Naive thymus-derived CD4-positive, alpha-beta T cell (primary cell): ENCODE measurements around the gene AHNAK. TPM values are rescaled to one million over a fixed set of nuclear protein-coding genes. Genes with fewer than 3 reads are reported as not detected.
"Not testable (repeated sequence)": the region's sequence is repeated elsewhere in the genome, so short reads cannot be mapped to it uniquely, and the experiment has no call there.

ENCODE experiments used
- ATAC-seq: fragments of 150-1000 bp; cut with Tn5 transposase; 2 replicates; pipeline ENCODE4 v1.10.0; 2021; ENCODE audit warnings: mild to moderate bottlenecking, moderate library complexity
- CTCF ChIA-PET: fragments of 350-600 bp; sonication (Branson Sonifier 250); formaldehyde crosslinking; loops from one replicate; lab custom pipeline; 2021; ENCODE audit warnings: antibody characterized with exemption; lab: Charles Lee
- POLR2A ChIA-PET: fragments of 350-600 bp; sonication (Branson Sonifier 250); formaldehyde crosslinking; loops from one replicate; lab custom pipeline; 2021; ENCODE audit warnings: antibody characterized with exemption, inconsistent platforms; lab: Charles Lee
- DNase-seq, 9 donors: peaks; one replicate each; pipeline versions ENCODE4 v3.0.0 to v3.0.0-alpha.2; 2020 to 2022; ENCODE audit warnings: mixed read lengths in 1 of 9
- H3K27ac ChIP-seq: one replicate; pipeline ENCODE4 v1.7.0; 2013; ENCODE audit warnings: mild to moderate bottlenecking, low read depth, low read length, moderate library complexity
- H3K27me3 ChIP-seq, 2 donors: one replicate each; pipeline ENCODE4 v1.7.0; 2013; ENCODE audit warnings: low read length in 2 of 2, mild to moderate bottlenecking in 2 of 2, moderate library complexity in 2 of 2; ENCODE audit not compliant: control insufficient read depth in 2 of 2, insufficient read depth in 2 of 2
- H3K36me3 ChIP-seq, 3 experiments: 1 replicate in 2 of 3; 2 replicates in 1 of 3; pipeline ENCODE4 v1.7.0; 2013; ENCODE audit warnings: low read length in 3 of 3, mild to moderate bottlenecking in 3 of 3, moderate library complexity in 1 of 3; ENCODE audit not compliant: insufficient read depth in 3 of 3, control insufficient read depth in 2 of 3
- H3K4me1 ChIP-seq, 2 donors: one replicate each; pipeline ENCODE4 v1.7.0; 2013; ENCODE audit warnings: low read length in 2 of 2, mild to moderate bottlenecking in 2 of 2, moderate library complexity in 1 of 2; ENCODE audit not compliant: control insufficient read depth in 2 of 2, insufficient read depth in 2 of 2
- H3K4me3 ChIP-seq: 2 replicates; pipeline ENCODE4 v1.7.0; 2013; ENCODE audit warnings: mild to moderate bottlenecking, low read length
- H3K9me3 ChIP-seq, 3 experiments: 1 replicate in 2 of 3; 2 replicates in 1 of 3; pipeline ENCODE4 v1.7.0; 2013; ENCODE audit warnings: low read length in 3 of 3; ENCODE audit not compliant: control insufficient read depth in 2 of 3
- H3K27ac Mint-ChIP-seq, 9 donors: one replicate each; pipeline ENCODE4 v1.8.0; 2020 to 2022; ENCODE audit warnings: mixed read lengths in 9 of 9, mild to moderate bottlenecking in 8 of 9, moderate library complexity in 5 of 9, inconsistent platforms in 2 of 9
- H3K27me3 Mint-ChIP-seq, 5 donors: one replicate each; pipeline ENCODE4 v1.8.0; 2021 to 2022; ENCODE audit warnings: mixed read lengths in 5 of 5, mild to moderate bottlenecking in 1 of 5
- H3K36me3 Mint-ChIP-seq, 5 donors: one replicate each; pipeline ENCODE4 v1.8.0; 2020 to 2022; ENCODE audit warnings: mixed read lengths in 5 of 5, mild to moderate bottlenecking in 3 of 5, inconsistent platforms in 1 of 5
- H3K4me1 Mint-ChIP-seq, 7 donors: one replicate each; pipeline ENCODE4 v1.8.0; 2020 to 2022; ENCODE audit warnings: mixed read lengths in 7 of 7, mild to moderate bottlenecking in 3 of 7, inconsistent platforms in 1 of 7
- H3K4me3 Mint-ChIP-seq, 10 donors: one replicate each; pipeline ENCODE4 v1.8.0; 2020 to 2022; ENCODE audit warnings: mild to moderate bottlenecking in 10 of 10, mixed read lengths in 10 of 10, moderate library complexity in 6 of 10, inconsistent platforms in 2 of 10
- H3K9me3 Mint-ChIP-seq, 11 donors: one replicate each; pipeline ENCODE4 v1.8.0; 2020 to 2022; ENCODE audit warnings: mixed read lengths in 11 of 11, mild to moderate bottlenecking in 4 of 11, inconsistent platforms in 1 of 11, moderate library complexity in 1 of 11
- intact Hi-C, 2 donors: fragments of 100-400 bp; cut with micrococcal nuclease; formaldehyde crosslinking; loops; one replicate each; pipeline ENCODE4 v1.15.1; 2023
- polyA plus RNA-seq, 2 donors: library from polyadenylated mRNA; unstranded; fragments of 300-500 nt; fragmentation: Illumina TruSeq; gene quantifications; one replicate each; pipeline ENCODE4 v1.2.3, GENCODE V29; 2021
- total RNA-seq, 6 experiments: library from RNA in 5 of 6; stranded (reverse) in 5 of 6; gene quantifications; 1 replicate in 5 of 6; 2 replicates in 1 of 6; pipeline ENCODE4 v1.2.3 and lab custom pipeline; 2021 to 2026

Gene AHNAK
- total and polyA plus RNA-seq, 7 experiments from 2014 or later: 6.7 to 622 (median 233) TPM

DNA sequence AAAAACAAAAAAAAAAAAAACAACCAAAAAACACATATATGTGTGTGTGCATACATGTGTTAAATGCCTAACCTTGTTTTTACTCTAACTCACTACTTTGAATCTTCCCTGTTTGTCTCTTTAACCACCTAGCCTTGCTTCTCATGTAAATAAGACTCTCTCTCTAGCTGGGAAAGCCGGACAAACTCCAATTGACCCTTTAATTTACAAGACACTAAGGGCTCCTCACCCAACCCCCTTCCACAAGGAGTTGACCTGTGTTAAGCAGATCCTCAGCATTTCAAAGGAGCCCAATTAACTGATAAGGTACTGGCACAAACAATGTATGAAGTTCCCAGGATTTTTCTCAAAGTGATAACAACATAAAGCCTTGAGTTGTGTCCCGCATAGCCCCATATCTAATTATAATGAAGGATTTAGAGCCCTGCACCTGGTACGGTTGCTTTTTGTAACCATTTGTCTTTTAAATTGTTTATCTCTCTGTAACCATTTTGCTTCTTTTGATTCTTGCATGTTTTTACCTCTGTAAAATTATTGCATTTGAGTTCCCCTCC, 15.1 kb upstream of the AHNAK start:
- DNase-seq, H3K4me3 ChIP-seq, H3K4me3 Mint-ChIP-seq, H3K9me3 Mint-ChIP-seq, ATAC-seq, H3K9me3 ChIP-seq, intact Hi-C loops, H3K27me3 ChIP-seq, H3K27ac ChIP-seq, H3K27me3 Mint-ChIP-seq: not testable (repeated sequence)
- peaks cover 9 to 41% (median 30%) of the 10 kb centered on the region in 5 donors for H3K36me3 Mint-ChIP-seq
- Histone ChIP-seq H3K36me3 (peaks cover 12 to 62% (median 20%) of the 10 kb centered on the region in 3 experiments), H3K4me1 (peaks cover 15 to 35% of the 10 kb centered on the region in 2 donors)
- peaks cover 21 to 56% (median 44%) of the 10 kb centered on the region in 7 donors for H3K4me1 Mint-ChIP-seq
- H3K27ac Mint-ChIP-seq: peak overlapping the region in 7 of 9 donors; percentile 34 to 75 (median 69)
- POLR2A ChIA-PET: interaction anchor here (1.4 to 5.2 kb wide), 3 partner anchors 10 to 137 kb away, joined by 6 to 57 read pairs (median 7); partner anchors contain the start of gene AHNAK
- CTCF ChIA-PET: interaction anchor here (0.6 to 5.8 kb wide), 10 partner anchors 8 to 180 kb away, joined by 3 to 125 read pairs (median 10); partner anchors contain the start of gene AHNAK

DNA sequence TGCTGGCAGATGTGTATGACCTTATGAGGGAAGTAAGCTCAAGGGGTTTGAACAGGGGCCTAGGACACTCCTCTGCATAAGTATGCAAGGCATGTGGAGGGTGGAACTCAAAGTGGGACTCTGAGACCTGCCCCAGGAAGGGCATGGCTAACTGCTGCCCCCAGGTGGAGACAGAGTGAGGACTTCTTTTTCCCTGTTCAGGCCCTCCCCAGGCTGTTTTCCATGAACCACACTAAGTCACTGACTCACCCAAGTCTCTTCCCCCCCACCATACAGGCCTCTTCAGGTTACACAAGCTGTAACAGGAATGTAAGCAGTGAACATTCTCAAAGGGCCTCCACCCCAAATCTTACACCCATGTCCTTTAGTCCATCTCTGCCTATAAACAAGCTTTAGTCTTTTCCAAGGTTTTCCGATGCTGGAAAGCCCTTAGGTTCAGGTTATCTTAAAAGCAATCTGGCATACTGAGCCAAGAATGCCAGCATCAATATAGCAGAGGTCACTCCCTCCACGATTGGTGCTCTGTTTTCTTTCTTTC, 14.0 kb upstream of the AHNAK start:
- no peak overlapping the region for H3K4me3 ChIP-seq
- intact Hi-C loops: loop anchor here (1.0 kb wide), 5 partner anchors 18 to 180 kb away; no protein-coding TSS in a partner anchor
- CTCF ChIA-PET: interaction anchor here (0.7 to 5.8 kb wide), 16 partner anchors 8 to 216 kb away, joined by 3 to 125 read pairs (median 7); partner anchors contain the start of genes AHNAK and EEF1G
- peaks cover 9 to 32% (median 20%) of the 10 kb centered on the region in 5 donors for H3K36me3 Mint-ChIP-seq
- peak; percentile 58 for ATAC-seq
- no peaks in the 10 kb centered on the region for H3K27me3 ChIP-seq
- H3K9me3 ChIP-seq: no peaks in the 10 kb centered on the region
- POLR2A ChIA-PET: interaction anchor here (0.6 to 10.5 kb wide), 7 partner anchors 9 to 153 kb away, joined by 3 to 92 read pairs (median 6); partner anchors contain the start of genes AHNAK, EEF1G and TUT1
- H3K4me1 ChIP-seq: peaks cover 26 to 45% of the 10 kb centered on the region in 2 donors
- peak; percentile 50 to 81 (median 69) for DNase-seq
- H3K36me3 ChIP-seq: peaks cover 7 to 51% (median 10%) of the 10 kb centered on the region in 3 experiments
- no peak overlapping the region for H3K4me3 Mint-ChIP-seq
- H3K27ac Mint-ChIP-seq: peak overlapping the region; percentile 7 to 98 (median 84)
- H3K9me3 Mint-ChIP-seq: no peaks in the 10 kb centered on the region
- peak overlapping the region; percentile 3 for H3K27ac ChIP-seq
- peaks cover 26 to 59% (median 47%) of the 10 kb centered on the region in 7 donors for H3K4me1 Mint-ChIP-seq
- H3K27me3 Mint-ChIP-seq: no peaks in the 10 kb centered on the region

DNA sequence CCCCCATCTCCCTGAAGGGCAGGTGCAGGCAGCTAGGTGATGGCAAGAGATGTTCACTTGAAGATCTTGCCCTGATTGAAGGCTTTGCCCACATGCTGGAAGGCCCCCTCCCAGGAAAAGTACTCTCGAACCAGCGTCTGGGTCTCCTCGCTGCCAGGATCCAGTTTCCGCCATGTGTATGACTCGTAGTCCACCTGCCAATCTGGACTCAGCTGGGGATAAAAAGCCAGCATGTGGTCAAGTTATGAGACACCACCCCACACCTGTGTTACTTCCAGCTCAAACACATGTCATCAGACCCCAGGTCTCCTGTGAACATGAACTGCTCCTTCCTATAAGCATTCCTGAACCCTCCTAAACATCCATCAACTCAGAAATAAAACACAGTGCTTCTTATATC, 13.0 kb upstream of the AHNAK start:
- not testable (repeated sequence) for DNase-seq, H3K27me3 Mint-ChIP-seq, ATAC-seq, H3K4me3 ChIP-seq, H3K27me3 ChIP-seq, H3K9me3 Mint-ChIP-seq, H3K9me3 ChIP-seq
- Mint-ChIP-seq H3K27ac (peak overlapping the region; percentile 48 to 98 (median 85)), H3K36me3 (peaks cover 9 to 29% (median 17%) of the 10 kb centered on the region in 5 donors), H3K4me3 (peak overlapping the region in 1 of 10 donors; percentile 49), H3K4me1 (peaks cover 35 to 66% (median 54%) of the 10 kb centered on the region in 7 donors)
- POLR2A ChIA-PET: interaction anchor here (0.6 to 10.5 kb wide), 5 partner anchors 13 to 1486 kb away, joined by 3 to 92 read pairs (median 4); partner anchors contain the start of genes AHNAK and EEF1G
- intact Hi-C loops: loop anchor here (1.0 to 10.0 kb wide), 8 partner anchors 17 to 1575 kb away; partner anchors contain the start of gene FTH1 (in 1 of the 2)
- peaks cover 5 to 41% (median 8%) of the 10 kb centered on the region in 3 experiments for H3K36me3 ChIP-seq
- H3K4me1 ChIP-seq: peaks cover 36 to 51% of the 10 kb centered on the region in 2 donors
- H3K27ac ChIP-seq: peak overlapping the region; percentile 44
- CTCF ChIA-PET: interaction anchor here (0.6 to 5.8 kb wide), 11 partner anchors 7 to 180 kb away, joined by 3 to 125 read pairs (median 10); partner anchors contain the start of genes AHNAK and EEF1G

DNA sequence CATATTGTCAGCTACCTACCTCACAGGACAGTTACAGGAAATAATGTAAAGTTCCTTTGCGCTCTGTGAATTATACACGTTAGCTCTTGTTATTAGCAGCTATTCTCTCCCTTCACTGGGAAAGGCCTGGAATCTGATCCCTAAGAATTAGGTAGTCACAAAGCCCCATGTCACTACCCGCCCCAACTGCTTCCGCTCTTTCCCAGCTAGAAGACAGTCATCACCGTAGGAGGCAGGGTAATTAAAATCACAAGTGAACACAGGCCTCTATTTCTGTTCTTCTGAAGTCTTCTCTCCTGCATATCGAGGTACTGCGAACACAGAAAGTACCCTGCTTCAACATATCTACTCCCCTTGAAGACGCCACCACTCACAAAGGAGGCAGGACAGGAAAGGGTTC, 12.6 kb upstream of the AHNAK start:
- intact Hi-C loops: loop anchor here (10.0 kb wide), 3 partner anchors 594 to 1574 kb away; partner anchors contain the start of gene FTH1 (in 1 of the 2)
- Histone ChIP-seq H3K36me3 (peaks cover 5 to 40% (median 8%) of the 10 kb centered on the region in 3 experiments), H3K4me1 (peaks cover 41 to 56% of the 10 kb centered on the region in 2 donors), H3K4me3 (no peak overlapping the region), H3K27me3 (no peaks in the 10 kb centered on the region), H3K9me3 (no peaks in the 10 kb centered on the region), H3K27ac (peak overlapping the region; percentile 44)
- peaks cover 9 to 29% (median 17%) of the 10 kb centered on the region in 5 donors for H3K36me3 Mint-ChIP-seq
- H3K9me3 Mint-ChIP-seq: no peaks in the 10 kb centered on the region
- ChIA-PET POLR2A (interaction anchor here (0.6 to 10.5 kb wide), 5 partner anchors 14 to 1485 kb away, joined by 3 to 92 read pairs (median 20); partner anchors contain the start of genes AHNAK and EEF1G), CTCF (interaction anchor here (0.6 to 5.8 kb wide), 9 partner anchors 8 to 180 kb away, joined by 3 to 125 read pairs (median 4); partner anchors contain the start of gene AHNAK)
- ATAC-seq: no peak
- H3K27me3 Mint-ChIP-seq: no peaks in the 10 kb centered on the region
- DNase-seq: no peak
- peaks cover 39 to 70% (median 58%) of the 10 kb centered on the region in 7 donors for H3K4me1 Mint-ChIP-seq
- peak overlapping the region in 2 of 10 donors; percentile 17 to 49 for H3K4me3 Mint-ChIP-seq
- peak overlapping the region; percentile 48 to 98 (median 85) for H3K27ac Mint-ChIP-seq

DNA sequence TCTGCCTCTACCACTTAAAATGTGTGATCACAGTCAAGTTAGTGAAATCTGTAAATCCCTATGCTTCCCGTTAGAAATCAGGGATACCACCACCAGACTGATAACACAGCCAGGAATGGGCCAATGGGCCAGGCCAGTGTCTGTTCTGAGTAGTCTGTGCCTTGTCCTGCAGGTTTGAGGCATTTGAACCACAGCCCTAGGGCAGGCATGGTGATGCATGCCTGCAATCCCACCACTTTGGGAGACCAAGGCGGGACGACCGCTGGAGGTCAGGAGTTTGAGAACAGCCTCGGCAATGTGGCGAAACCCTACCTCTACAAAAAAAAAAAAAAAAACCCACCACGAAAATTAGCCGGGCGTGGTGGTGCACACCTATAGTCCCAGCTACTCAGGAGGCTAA, 12.1 kb upstream of the AHNAK start:
- H3K4me1 ChIP-seq: peaks cover 46 to 61% of the 10 kb centered on the region in 2 donors
- no peaks in the 10 kb centered on the region for H3K27me3 ChIP-seq
- H3K27ac ChIP-seq: peak overlapping the region; percentile 44
- intact Hi-C loops: loop anchor here (10.0 kb wide), 3 partner anchors 594 to 1574 kb away; partner anchors contain the start of gene FTH1 (in 1 of the 2)
- CTCF ChIA-PET: interaction anchor here (0.6 to 5.8 kb wide), 9 partner anchors 9 to 235 kb away, joined by 3 to 125 read pairs (median 7); partner anchors contain the start of gene AHNAK
- Mint-ChIP-seq H3K4me1 (peaks cover 45 to 73% (median 64%) of the 10 kb centered on the region in 7 donors), H3K4me3 (no peak overlapping the region), H3K27me3 (no peaks in the 10 kb centered on the region), H3K36me3 (peaks cover 9 to 28% (median 17%) of the 10 kb centered on the region in 5 donors), H3K9me3 (no peaks in the 10 kb centered on the region), H3K27ac (peak overlapping the region in 6 of 9 donors; percentile 33 to 98 (median 94))
- no peak for ATAC-seq
- no peak for DNase-seq
- POLR2A ChIA-PET: interaction anchor here (0.6 to 10.5 kb wide), 6 partner anchors 10 to 157 kb away, joined by 3 to 92 read pairs (median 12); partner anchors contain the start of genes AHNAK and EEF1G
- H3K4me3 ChIP-seq: no peak overlapping the region
- no peaks in the 10 kb centered on the region for H3K9me3 ChIP-seq
- H3K36me3 ChIP-seq: peaks cover 5 to 35% (median 8%) of the 10 kb centered on the region in 3 experiments
